ENCODE measurements around the gene COL13A1.

DNA sequence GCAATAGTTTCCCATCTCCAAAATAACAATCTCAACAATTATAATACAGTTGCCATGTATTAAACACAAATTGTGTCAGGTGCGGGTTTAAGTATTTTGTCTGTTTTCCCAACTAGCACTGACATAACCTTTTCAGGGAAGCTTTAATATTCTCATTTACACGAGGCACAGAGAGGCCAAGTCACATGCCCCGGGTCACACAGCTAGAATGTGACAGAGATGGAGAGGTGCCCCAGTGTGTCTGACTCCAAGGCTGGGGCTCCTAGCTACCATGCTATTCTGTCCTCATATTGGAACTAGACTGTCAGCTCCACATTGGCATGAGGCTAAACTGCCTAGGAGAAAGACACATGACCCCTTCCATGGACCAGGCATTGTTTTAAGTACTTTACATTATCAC is 77.2 kb downstream of the COL13A1 start:
- TF ChIP-seq CTCF (IDR thresholded peaks at IDR 0.05; ENCODE audit: insufficient read depth, low read depth, low read length) (no peak), EZH2 (IDR thresholded peaks at IDR 0.05; ENCODE audit: insufficient read depth, low read length) (no peak)

Measured in astrocyte (in vitro differentiated cells and primary cell).